IMR-90 (cell line): ENCODE data around the gene DPPA3. TPM values are rescaled to one million over a fixed set of nuclear protein-coding genes. Genes with fewer than 3 reads are reported as not detected.

ENCODE experiments used
- ATAC-seq: fragments of 200-7000 bp; cut with Tn5 transposase; 2 replicates; pipeline ENCODE4 v1.9.1; 2020; ENCODE audit warnings: low read depth, mild to moderate bottlenecking, moderate library complexity
- BruUV-seq: library from RNA; stranded (reverse); fragments of 400-500 nt; replicated peaks from 2 replicates; lab custom pipeline; 2021; lab: Mats Ljungman, UMichigan
- CTCF ChIA-PET: fragments of 300-600 bp; formaldehyde crosslinking; extraction: SDS; loops from one replicate; lab custom pipeline; 2021; ENCODE audit warnings: antibody characterized with exemption; lab: Yijun Ruan, JAX
- POLR2A ChIA-PET: fragments of 300-600 bp; sonication (Branson Sonifier 250); formaldehyde crosslinking; loops from one replicate; lab custom pipeline; 2022; ENCODE audit warnings: antibody characterized with exemption; ENCODE audit not compliant: unreplicated experiment; lab: Charles Lee
- DNase-seq: peaks from one replicate; pipeline ENCODE4 v3.0.0; 2013
- H2AFZ ChIP-seq: replicated peaks from 2 replicates; pipeline ENCODE3; 2013; ENCODE audit warnings: low read length, mild to moderate bottlenecking; ENCODE audit not compliant: poor library complexity
- H2AK5ac ChIP-seq: 2 replicates; pipeline ENCODE4 v1.6.1; 2013; ENCODE audit warnings: low read depth, low read length, inconsistent platforms
- H2AK9ac ChIP-seq: replicated peaks from 2 replicates; pipeline ENCODE3; 2013; ENCODE audit warnings: mild to moderate bottlenecking, low read depth, low read length, moderate library complexity; ENCODE audit not compliant: poor library complexity
- H2BK120ac ChIP-seq: 2 replicates; pipeline ENCODE4 v1.6.1; 2013; ENCODE audit warnings: low read depth, low read length, inconsistent platforms
- H2BK15ac ChIP-seq: 3 replicates; pipeline ENCODE4 v1.6.1; 2013; ENCODE audit warnings: low read depth, low read length, inconsistent platforms
- H2BK20ac ChIP-seq: 2 replicates; pipeline ENCODE4 v1.6.1; 2013; ENCODE audit warnings: low read depth, mild to moderate bottlenecking, inconsistent platforms, low read length, moderate library complexity
- H2BK5ac ChIP-seq: 2 replicates; pipeline ENCODE4 v1.6.1; 2013; ENCODE audit warnings: mild to moderate bottlenecking, low read depth, low read length, inconsistent platforms; ENCODE audit not compliant: poor library complexity, severe bottlenecking
- H3K14ac ChIP-seq: replicated peaks from 2 replicates; pipeline ENCODE4 v1.6.1; 2013; ENCODE audit warnings: low read depth, low read length, inconsistent platforms
- H3K18ac ChIP-seq: 2 replicates; pipeline ENCODE4 v1.6.1; 2013; ENCODE audit warnings: low read depth, low read length, control low read depth
- H3K23ac ChIP-seq: 2 replicates; pipeline ENCODE4 v1.6.1; 2013; ENCODE audit warnings: low read depth, low read length, inconsistent platforms
- H3K27ac ChIP-seq: 2 replicates; pipeline ENCODE4 v1.5.1; 2013; ENCODE audit warnings: mild to moderate bottlenecking, control low read depth, low read length; ENCODE audit not compliant: insufficient read depth
- H3K27me3 ChIP-seq: 2 replicates; pipeline ENCODE4 v1.6.1; 2013; ENCODE audit warnings: low read length; ENCODE audit not compliant: control insufficient read depth, insufficient read depth
- H3K36me3 ChIP-seq: 2 replicates; pipeline ENCODE4 v1.6.1; 2013; ENCODE audit warnings: low read length, mixed read lengths; ENCODE audit not compliant: control insufficient read depth, insufficient read depth
- H3K4ac ChIP-seq: 2 replicates; pipeline ENCODE4 v1.6.1; 2013; ENCODE audit warnings: low read depth, low read length, inconsistent platforms
- H3K4me1 ChIP-seq: 2 replicates; pipeline ENCODE4 v1.6.1; 2013; ENCODE audit warnings: low read length, mixed read lengths; ENCODE audit not compliant: control insufficient read depth, insufficient read depth
- H3K4me2 ChIP-seq: 2 replicates; pipeline ENCODE4 v1.6.1; 2013; ENCODE audit warnings: low read depth, mild to moderate bottlenecking, control low read depth, low read length, moderate library complexity
- H3K4me3 ChIP-seq: 2 replicates; pipeline ENCODE4 v1.5.1; 2013; ENCODE audit warnings: low read depth, mild to moderate bottlenecking, control low read depth, low read length, moderate library complexity; ENCODE audit not compliant: insufficient read depth
- H3K56ac ChIP-seq: 2 replicates; pipeline ENCODE4 v1.6.1; 2013; ENCODE audit warnings: low read length, inconsistent platforms; ENCODE audit not compliant: insufficient read depth; ENCODE audit errors: extremely low read depth
- H3K79me1 ChIP-seq, 2 experiments: 2 replicates each; pipeline ENCODE4 v1.6.1; 2013; ENCODE audit warnings: low read length in 2 of 2, inconsistent platforms in 1 of 2, low read depth in 1 of 2
- H3K9ac ChIP-seq: 2 replicates; pipeline ENCODE4 v1.6.1; 2013; ENCODE audit warnings: low read depth, low read length, control low read depth
- H3K9me1 ChIP-seq: 2 replicates; pipeline ENCODE4 v1.6.1; 2013; ENCODE audit warnings: low read length, inconsistent platforms; ENCODE audit not compliant: insufficient read depth
- H3K9me3 ChIP-seq: 2 replicates; pipeline ENCODE4 v1.6.1; 2013; ENCODE audit warnings: low read length; ENCODE audit not compliant: control insufficient read depth, insufficient read depth
- H4K20me1 ChIP-seq: 2 replicates; pipeline ENCODE4 v1.6.1; 2013; ENCODE audit warnings: low read length, inconsistent platforms; ENCODE audit not compliant: insufficient read depth
- H4K5ac ChIP-seq: 2 replicates; pipeline ENCODE4 v1.6.1; 2013; ENCODE audit warnings: mild to moderate bottlenecking, low read depth, low read length, control low read depth
- H4K8ac ChIP-seq, 2 experiments: 2 replicates each; pipeline ENCODE4 v1.6.1; 2013; ENCODE audit warnings: low read depth in 2 of 2, low read length in 2 of 2, control low read depth in 1 of 2, inconsistent platforms in 1 of 2
- H4K91ac ChIP-seq: 2 replicates; pipeline ENCODE4 v1.6.1; 2013; ENCODE audit warnings: low read depth, low read length, inconsistent platforms; ENCODE audit not compliant: insufficient read depth
- WGBS, 2 experiments: methylation state at CpG; one replicate each; pipeline versions ENCODE4 v1.1.5 to v1.1.7; 2013; ENCODE audit warnings: missing lambda C conversion rate in 2 of 2; ENCODE audit not compliant: insufficient read length in 1 of 2; ENCODE audit errors: extremely low coverage in 2 of 2; 5-methylcytosine and 5-hydroxymethylcytosine counted together
- dilution Hi-C: fragments of 300-500 bp; cut with HindIII; formaldehyde crosslinking; loops from one replicate; pipeline ENCODE4 v1.14.3; 2018; ENCODE audit warnings: low sequenced_read_pairs; ENCODE audit not compliant: unreplicated experiment
- in situ Hi-C: fragments of 300-500 bp; cut with MboI; formaldehyde crosslinking; loops from 3 replicates; pipeline ENCODE4 v1.14.3; 2019; ENCODE audit warnings: low sequenced_read_pairs, inconsistent platforms, mixed read lengths
- intact Hi-C: fragments of 100-400 bp; cut with micrococcal nuclease; formaldehyde crosslinking; loops from 2 replicates; pipeline ENCODE4 v1.10.0; 2022
- polyA plus RNA-seq, 3 experiments: library from polyadenylated mRNA; depleted of rRNA; stranded (reverse); fragments of >200 nt; gene quantifications; 2 replicates each; pipeline ENCODE4 v1.2.3, GENCODE V29; 2012; ENCODE audit warnings: low replicate concordance in 1 of 3
- total RNA-seq: library from RNA; depleted of rRNA; stranded (reverse); fragments of >200 nt; gene quantifications from 2 replicates; pipeline ENCODE4 v1.2.3, GENCODE V29; 2012
- TF ChIP-seq, protein P1 (sequence below): conservative IDR thresholded peaks from 2 replicates; pipeline ENCODE4 v1.5.1; 2012; ENCODE audit warnings: mild to moderate bottlenecking, low read depth, low read length, improper control_type of control experiment

The DPPA3 gene
- total and polyA plus RNA-seq, 2 of the 4 experiments (the other 2 are of a cell fraction), result not detected

DNA sequence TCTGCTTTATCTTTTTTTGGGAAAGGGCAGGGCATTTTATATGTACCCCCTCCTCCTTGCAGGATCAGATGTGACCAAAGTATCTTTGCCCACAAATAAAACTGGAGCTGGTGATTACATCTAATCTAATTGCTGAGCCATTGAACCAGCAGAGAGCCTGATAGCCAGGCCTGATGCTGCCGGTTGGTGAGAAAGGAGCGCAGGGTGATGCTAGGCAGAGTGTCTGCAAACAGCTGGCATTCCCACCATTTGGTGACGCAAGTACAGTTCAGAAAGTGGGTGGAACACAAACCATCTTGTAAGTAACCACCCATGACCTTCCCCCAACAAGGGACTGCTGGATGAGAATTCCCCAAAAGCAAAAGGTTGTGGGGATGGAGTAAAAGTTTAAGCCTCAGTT is 12.7 kb downstream of the DPPA3 start:
- no CpG with 5 or more reads among the region's 3 CpGs for WGBS, 2 experiments
- Histone ChIP-seq H3K56ac (no peak overlapping the region), H2AK5ac (no peak overlapping the region), H3K4ac (no peak overlapping the region), H2BK15ac (no peak overlapping the region), H3K36me3 (no peaks in the 10 kb centered on the region), H3K27me3 (no peaks in the 10 kb centered on the region), H2BK5ac (no peak overlapping the region), H3K18ac (no peak overlapping the region), H2BK20ac (no peak overlapping the region), H3K27ac (no peak overlapping the region), H3K79me1 (no peaks in the 10 kb centered on the region), H3K4me3 (no peak overlapping the region), H3K23ac (no peak overlapping the region), H3K14ac (no peak overlapping the region), H4K5ac (no peak overlapping the region), H3K9me3 (no peaks in the 10 kb centered on the region), H4K20me1 (no peaks in the 10 kb centered on the region), H3K4me1 (no peaks in the 10 kb centered on the region), H3K4me2 (no peak overlapping the region), H4K8ac (no peak overlapping the region), H2AFZ (no peak overlapping the region), H2AK9ac (no peak overlapping the region), H4K91ac (no peak overlapping the region), H2BK120ac (no peak overlapping the region), H3K9me1 (no peaks in the 10 kb centered on the region), H3K9ac (no peak overlapping the region)
- ChIA-PET CTCF (no interaction called here), POLR2A (no interaction called here)
- BruUV-seq, result no TSS peak
- DNase-seq, result no peak
- TF ChIP-seq, protein P1, sequence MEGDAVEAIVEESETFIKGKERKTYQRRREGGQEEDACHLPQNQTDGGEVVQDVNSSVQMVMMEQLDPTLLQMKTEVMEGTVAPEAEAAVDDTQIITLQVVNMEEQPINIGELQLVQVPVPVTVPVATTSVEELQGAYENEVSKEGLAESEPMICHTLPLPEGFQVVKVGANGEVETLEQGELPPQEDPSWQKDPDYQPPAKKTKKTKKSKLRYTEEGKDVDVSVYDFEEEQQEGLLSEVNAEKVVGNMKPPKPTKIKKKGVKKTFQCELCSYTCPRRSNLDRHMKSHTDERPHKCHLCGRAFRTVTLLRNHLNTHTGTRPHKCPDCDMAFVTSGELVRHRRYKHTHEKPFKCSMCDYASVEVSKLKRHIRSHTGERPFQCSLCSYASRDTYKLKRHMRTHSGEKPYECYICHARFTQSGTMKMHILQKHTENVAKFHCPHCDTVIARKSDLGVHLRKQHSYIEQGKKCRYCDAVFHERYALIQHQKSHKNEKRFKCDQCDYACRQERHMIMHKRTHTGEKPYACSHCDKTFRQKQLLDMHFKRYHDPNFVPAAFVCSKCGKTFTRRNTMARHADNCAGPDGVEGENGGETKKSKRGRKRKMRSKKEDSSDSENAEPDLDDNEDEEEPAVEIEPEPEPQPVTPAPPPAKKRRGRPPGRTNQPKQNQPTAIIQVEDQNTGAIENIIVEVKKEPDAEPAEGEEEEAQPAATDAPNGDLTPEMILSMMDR, result no peak
- intact Hi-C loops (no loop called here), dilution Hi-C loops (no loop called here), in situ Hi-C loops (no loop called here)
- ATAC-seq, result no peak
